Neuronal stem cell (in vitro differentiated cells): ENCODE results near the gene PRSS33.

Experiments used
- DNase-seq: peaks from one replicate; pipeline ENCODE4 v3.0.0-alpha.2; 2013; ENCODE audit warnings: low spot score
- H2AFZ ChIP-seq: one replicate; pipeline ENCODE4 v1.6.1; 2013; ENCODE audit warnings: mild to moderate bottlenecking, low read length, inconsistent platforms
- H2AK5ac ChIP-seq: 2 replicates; pipeline ENCODE4 v1.6.1; 2013; ENCODE audit warnings: low read depth, mild to moderate bottlenecking, inconsistent platforms, low read length, moderate library complexity, mixed read lengths
- H2BK120ac ChIP-seq: 2 replicates; pipeline ENCODE4 v1.6.1; 2013; ENCODE audit warnings: low read depth, mild to moderate bottlenecking, inconsistent platforms, low read length, moderate library complexity, mixed read lengths
- H2BK12ac ChIP-seq: one replicate; pipeline ENCODE4 v1.6.1; 2013; ENCODE audit warnings: low read length, inconsistent platforms
- H2BK15ac ChIP-seq: 2 replicates; pipeline ENCODE4 v1.6.1; 2013; ENCODE audit warnings: mild to moderate bottlenecking, low read length, inconsistent platforms, mixed read lengths
- H2BK5ac ChIP-seq: one replicate; pipeline ENCODE4 v1.6.1; 2013; ENCODE audit warnings: inconsistent platforms, mild to moderate bottlenecking, low read length, moderate library complexity
- H3K14ac ChIP-seq: one replicate; pipeline ENCODE4 v1.6.1; 2013; ENCODE audit warnings: low read length, inconsistent platforms
- H3K18ac ChIP-seq: 2 replicates; pipeline ENCODE4 v1.6.1; 2013; ENCODE audit warnings: low read length, inconsistent platforms
- H3K23ac ChIP-seq: 2 replicates; pipeline ENCODE4 v1.6.1; 2013; ENCODE audit warnings: low read depth, mild to moderate bottlenecking, mixed read lengths, low read length, inconsistent platforms; ENCODE audit not compliant: poor library complexity
- H3K27ac ChIP-seq: replicated peaks from 3 replicates; pipeline ENCODE4 v1.5.1; 2013; ENCODE audit warnings: low read length, inconsistent platforms
- H3K27me3 ChIP-seq, 3 experiments: 2 replicates each; pipeline ENCODE4 v1.6.1; 2013; ENCODE audit warnings: low read length in 3 of 3, mild to moderate bottlenecking in 2 of 3, inconsistent platforms in 1 of 3, low read depth in 1 of 3, mixed read lengths in 1 of 3, moderate library complexity in 1 of 3; ENCODE audit not compliant: control insufficient read depth in 3 of 3, insufficient read depth in 3 of 3
- H3K36me3 ChIP-seq, 2 donors: replicated peaks in 1 of 2; 2 replicates each; pipeline ENCODE4 v1.6.1; 2013; ENCODE audit warnings: low read length in 2 of 2; ENCODE audit not compliant: control insufficient read depth in 2 of 2, insufficient read depth in 2 of 2
- H3K4ac ChIP-seq: 2 replicates; pipeline ENCODE4 v1.6.1; 2013; ENCODE audit warnings: inconsistent platforms, mild to moderate bottlenecking, low read length, moderate library complexity
- H3K4me1 ChIP-seq, 2 donors: 1 replicate in 1 of 2; 2 replicates in 1 of 2; pipeline ENCODE4 v1.6.1; 2013; ENCODE audit warnings: low read length in 2 of 2, low read depth in 1 of 2; ENCODE audit not compliant: control insufficient read depth in 2 of 2, insufficient read depth in 1 of 2
- H3K4me2 ChIP-seq: one replicate; pipeline ENCODE4 v1.6.1; 2013; ENCODE audit warnings: mild to moderate bottlenecking, low read length, inconsistent platforms; ENCODE audit not compliant: insufficient read depth, poor library complexity, severe bottlenecking
- H3K4me3 ChIP-seq, 2 donors: 2 replicates each; pipeline ENCODE4 v1.5.1; 2013; ENCODE audit warnings: low read length in 2 of 2, mild to moderate bottlenecking in 2 of 2, inconsistent platforms in 1 of 2, moderate library complexity in 1 of 2
- H3K79me1 ChIP-seq: one replicate; pipeline ENCODE4 v1.6.1; 2013; ENCODE audit warnings: low read depth, mild to moderate bottlenecking, inconsistent platforms, low read length, moderate library complexity
- H3K9ac ChIP-seq: one replicate; pipeline ENCODE4 v1.6.1; 2013; ENCODE audit warnings: mild to moderate bottlenecking, low read depth, low read length, inconsistent platforms; ENCODE audit not compliant: poor library complexity
- H3K9me3 ChIP-seq, 2 donors: replicated peaks in 1 of 2; 2 replicates each; pipeline versions ENCODE3 to v1.6.1; 2013; ENCODE audit warnings: low read length in 2 of 2, mild to moderate bottlenecking in 2 of 2, inconsistent platforms in 1 of 2, low read depth in 1 of 2, mixed read lengths in 1 of 2, moderate library complexity in 1 of 2; ENCODE audit not compliant: control insufficient read depth in 2 of 2, insufficient read depth in 1 of 2
- H4K8ac ChIP-seq: one replicate; pipeline ENCODE4 v1.6.1; 2013; ENCODE audit warnings: low read depth, mild to moderate bottlenecking, inconsistent platforms, low read length, moderate library complexity
- H4K91ac ChIP-seq: one replicate; pipeline ENCODE4 v1.6.1; 2013; ENCODE audit warnings: low read length, low read depth, mild to moderate bottlenecking, inconsistent platforms; ENCODE audit not compliant: poor library complexity
- WGBS, 2 donors: extraction: QIAGEN DNeasy Blood & Tissue Kit; methylation state at CpG; one replicate each; pipeline ENCODE4 v1.1.7; 2013; ENCODE audit warnings: missing lambda C conversion rate in 2 of 2, mixed read lengths in 1 of 2; ENCODE audit not compliant: insufficient read length in 2 of 2, insufficient replicate concordance in 1 of 2; ENCODE audit errors: extremely low coverage in 2 of 2; 5-methylcytosine and 5-hydroxymethylcytosine counted together

Gene PRSS33

GRCh38 chr16:2767891-2768290 is 19.5 kb downstream of the PRSS33 start:
- Histone ChIP-seq H3K79me1 (peaks cover 33% of the 10 kb centered on the region), H3K27me3 (no peaks in the 10 kb centered on the region), H3K4me3 (no peak overlapping the region), H2BK12ac (no peak overlapping the region), H4K8ac (no peak overlapping the region), H3K9me3 (peaks cover 13 to 27% of the 10 kb centered on the region in 2 donors), H2AK5ac (no peak overlapping the region), H2AFZ (no peak overlapping the region), H3K23ac (no peak overlapping the region), H2BK5ac (peak overlapping the region; percentile 8), H3K14ac (no peak overlapping the region), H2BK15ac (no peak overlapping the region), H3K36me3 (peaks cover 89 to 99% of the 10 kb centered on the region in 2 donors), H3K18ac (no peak overlapping the region), H3K27ac (no peak overlapping the region), H3K4me2 (no peak overlapping the region), H4K91ac (no peak overlapping the region), H3K4me1 (no peaks in the 10 kb centered on the region), H3K4ac (no peak overlapping the region), H3K9ac (peak overlapping the region; percentile 21), H2BK120ac (no peak overlapping the region)
- WGBS, 2 donors = no CpG with 5 or more reads among the region's 14 CpGs
- DNase-seq = no peak

- no CpG with 5 or more reads among the region's 19 CpGs for WGBS, 2 donors
- no peak overlapping the region for H4K8ac ChIP-seq
- no peak overlapping the region for H2BK15ac ChIP-seq
- no peak overlapping the region for H3K18ac ChIP-seq
- peaks cover 20 to 34% of the 10 kb centered on the region in 2 donors for H3K9me3 ChIP-seq
- DNase-seq = no peak
- H2BK12ac ChIP-seq = no peak overlapping the region
- H2AFZ ChIP-seq = no peak overlapping the region
- no peak overlapping the region for H3K4me3 ChIP-seq
- H3K36me3 ChIP-seq = peaks cover 92 to 100% of the 10 kb centered on the region in 2 donors
- peaks cover 33% of the 10 kb centered on the region for H3K79me1 ChIP-seq
- no peaks in the 10 kb centered on the region for H3K27me3 ChIP-seq
- H3K9ac ChIP-seq = no peak overlapping the region
- H3K23ac ChIP-seq = peak overlapping the region; percentile 21
- peak overlapping the region; percentile 27 for H4K91ac ChIP-seq
- H3K4me1 ChIP-seq = no peaks in the 10 kb centered on the region
- H3K14ac ChIP-seq = no peak overlapping the region
- H3K27ac ChIP-seq = no peak overlapping the region
- H3K4ac ChIP-seq = peak overlapping the region; percentile 23
- H2BK120ac ChIP-seq = no peak overlapping the region
- peak overlapping the region; percentile 8 for H2BK5ac ChIP-seq
- no peak overlapping the region for H2AK5ac ChIP-seq
- H3K4me2 ChIP-seq = no peak overlapping the region
Measured at GRCh38 chr16:2767140-2767731, 20.1 kb downstream of the PRSS33 start.

GRCh38 chr16:2766430-2767139 is 20.8 kb downstream of the PRSS33 start:
- peaks cover 36% of the 10 kb centered on the region for H3K79me1 ChIP-seq
- H2BK5ac ChIP-seq = no peak overlapping the region
- peaks cover 26 to 40% of the 10 kb centered on the region in 2 donors for H3K9me3 ChIP-seq
- peaks cover 95 to 100% of the 10 kb centered on the region in 2 donors for H3K36me3 ChIP-seq
- no peak overlapping the region for H2BK12ac ChIP-seq
- H3K9ac ChIP-seq = no peak overlapping the region
- H4K91ac ChIP-seq = peak overlapping the region; percentile 27
- no peak overlapping the region for H3K27ac ChIP-seq
- no peak overlapping the region for H3K4me2 ChIP-seq
- WGBS, 2 donors = no CpG with 5 or more reads among the region's 44 CpGs
- H2AFZ ChIP-seq = no peak overlapping the region
- no peak overlapping the region for H4K8ac ChIP-seq
- H3K4me1 ChIP-seq = no peaks in the 10 kb centered on the region
- H3K14ac ChIP-seq = no peak overlapping the region
- no peak overlapping the region for H3K18ac ChIP-seq
- H3K4me3 ChIP-seq = no peak overlapping the region
- H3K4ac ChIP-seq = no peak overlapping the region
- H2AK5ac ChIP-seq = no peak overlapping the region
- no peak overlapping the region for H2BK15ac ChIP-seq
- no peak for DNase-seq
- no peaks in the 10 kb centered on the region for H3K27me3 ChIP-seq
- peak overlapping the region; percentile 21 for H3K23ac ChIP-seq
- H2BK120ac ChIP-seq = no peak overlapping the region
